COLO829 (cell line): Measurements from ENCODE around the gene GTF3C4.
"Not testable (repeated sequence)": the region's sequence is repeated elsewhere in the genome, so short reads cannot be mapped to it uniquely, and the experiment has no call there.

ENCODE experiments used
- DNase-seq: peaks from one replicate; pipeline ENCODE4 v3.0.0; 2012; ENCODE audit warnings: low spot score

The GTF3C4 gene

GRCh38 chr9:132699956-132700355 is 29.7 kb downstream of the GTF3C4 start:
- no peak for DNase-seq

GRCh38 chr9:132702254-132702653 is 32.0 kb downstream of the GTF3C4 start:
- DNase-seq: no peak

GRCh38 chr9:132703336-132703735 is 33.1 kb downstream of the GTF3C4 start:
- no peak for DNase-seq

GRCh38 chr9:132708239-132708638 is 38.0 kb downstream of the GTF3C4 start:
- DNase-seq: no peak

- DNase-seq: no peak
These were observed 38.6 kb downstream of the GTF3C4 start for GRCh38 chr9:132708769-132709430.

GRCh38 chr9:132710333-132710732 is 40.1 kb downstream of the GTF3C4 start:
- DNase-seq: no peak

GRCh38 chr9:132711152-132711551 is 40.9 kb downstream of the GTF3C4 start:
- DNase-seq: not testable (repeated sequence)

- DNase-seq: no peak
These were observed 41.6 kb downstream of the GTF3C4 start for GRCh38 chr9:132711846-132712245.

- DNase-seq: no peak
These were observed 42.5 kb downstream of the GTF3C4 start for GRCh38 chr9:132712753-132713152.

- no peak for DNase-seq
These were observed 45.7 kb downstream of the GTF3C4 start for GRCh38 chr9:132716007-132716406.

GRCh38 chr9:132717326-132717945 is 47.2 kb downstream of the GTF3C4 start:
- no peak for DNase-seq

GRCh38 chr9:132718381-132718928 is 48.2 kb downstream of the GTF3C4 start:
- DNase-seq: not testable (repeated sequence)

- no peak for DNase-seq
These were observed 51.4 kb downstream of the GTF3C4 start for GRCh38 chr9:132721661-132722060.

GRCh38 chr9:132722564-132723065 is 52.4 kb downstream of the GTF3C4 start:
- DNase-seq: no peak

- no peak for DNase-seq
These were observed 53.5 kb downstream of the GTF3C4 start for GRCh38 chr9:132723809-132724208.

GRCh38 chr9:132725306-132725705 is 55.0 kb downstream of the GTF3C4 start:
- DNase-seq: no peak

- DNase-seq: no peak
These were observed 56.4 kb downstream of the GTF3C4 start for GRCh38 chr9:132726576-132727130.

- no peak for DNase-seq
These were observed 57.8 kb downstream of the GTF3C4 start for GRCh38 chr9:132728071-132728470.

- DNase-seq: no peak
These were observed 58.2 kb downstream of the GTF3C4 start for GRCh38 chr9:132728497-132728896.

GRCh38 chr9:132729235-132729890 is 59.1 kb downstream of the GTF3C4 start:
- no peak for DNase-seq

GRCh38 chr9:132730054-132731033 is 60.1 kb downstream of the GTF3C4 start:
- DNase-seq: no peak
